H1 (cell line): ENCODE results near the gene EPHA4. TPM values are rescaled to one million over a fixed set of nuclear protein-coding genes. Genes with fewer than 3 reads are reported as not detected.

ENCODE experiments used
- KDM4A ChIP-seq: IDR thresholded peaks from one replicate; pipeline ENCODE4 v1.7.1; 2012; ENCODE audit warnings: low read depth, mild to moderate bottlenecking, moderate library complexity, low read length, inconsistent platforms; ENCODE audit not compliant: severe bottlenecking
- RFX5 ChIP-seq: IDR thresholded peaks from 2 replicates; pipeline ENCODE4 v1.6.1; 2011; ENCODE audit warnings: low read depth, low read length, improper control_type of control experiment, borderline replicate concordance
- SIN3A ChIP-seq, 2 experiments: IDR thresholded peaks in 1 of 2; conservative IDR thresholded peaks in 1 of 2; 2 replicates each; pipeline ENCODE4 v1.6.1; 2011 to 2012; ENCODE audit warnings: low read length in 2 of 2, improper control_type of control experiment in 1 of 2, low read depth in 1 of 2, mild to moderate bottlenecking in 1 of 2
- SRF ChIP-seq: IDR thresholded peaks from 2 replicates; pipeline ENCODE4 v1.6.1; 2011; ENCODE audit warnings: mild to moderate bottlenecking, low read depth, low read length, moderate library complexity
- polyA plus RNA-seq, 7 experiments: library from polyadenylated mRNA; depleted of rRNA in 3 of 7; stranded (reverse) in 5 of 7; unstranded in 2 of 7; fragments of >200 nt in 5 of 7; fragments of 200-250 nt in 2 of 7; gene quantifications; 1 replicate in 5 of 7; 2 replicates in 1 of 7; 4 replicates in 1 of 7; pipeline versions ENCODE4 v1.2.1 to v1.2.3, GENCODE V29; 2011 to 2013; ENCODE audit warnings: missing spikeins in 2 of 7, mixed read lengths in 2 of 7
- total RNA-seq: library from RNA; stranded (reverse); fragmentation: NEBNext Ultra II Directional; extraction: Animal tissue kit (Norgen Biotek cat#: 25700); gene quantifications from 2 replicates; pipeline ENCODE4 v1.2.1, GENCODE V29; 2021

Gene EPHA4
- total and polyA plus RNA-seq, 2 of the 8 experiments (the other 6 are each of a cell fraction or from before 2014, with no cell fraction given): 4.3 to 5.7 TPM

- TF ChIP-seq RFX5 (no peak), SIN3A (conservative IDR thresholded peaks at IDR 0.05 in 1 of 2, IDR thresholded peaks at IDR 0.05 in 1 of 2; ENCODE audit: low read depth in 1 of 2, low read length in 2 of 2) (no peak), KDM4A (no peak), SRF (no peak)
- TF ChIP-seq, all 59 proteins: peak for 0
Measured at GRCh38 chr2:221482666-221483455, 89.2 kb downstream of the EPHA4 start (continued).
